SK-N-SH (cell line): ENCODE results near the gene WDR7.

Source experiments
- CHD2 ChIP-seq: fragments of 150-350 bp; IDR thresholded peaks from 2 replicates; pipeline ENCODE4 v1.6.1; 2018; ENCODE audit warnings: low read length; ENCODE audit not compliant: partially characterized antibody
- ELF1 ChIP-seq: IDR thresholded peaks from 2 replicates; pipeline ENCODE4 v1.4.0; 2012
- FOXM1 ChIP-seq: IDR thresholded peaks from 2 replicates; pipeline ENCODE4 v1.4.0; 2012; ENCODE audit warnings: low read depth, mild to moderate bottlenecking
- POLR2AphosphoS5 ChIP-seq: IDR thresholded peaks from 2 replicates; pipeline ENCODE4 v1.6.1; 2012; ENCODE audit warnings: low read depth, low read length
- RAD21 ChIP-seq: IDR thresholded peaks from 2 replicates; pipeline ENCODE4 v1.6.1; 2012; ENCODE audit warnings: mild to moderate bottlenecking, low read length
- TF ChIP-seq, protein P1 (sequence below): fragments of 200-600 bp; sonication (generic); IDR thresholded peaks from 2 replicates; pipeline ENCODE4 v1.6.1; 2017; ENCODE audit warnings: antibody characterized with exemption, mild to moderate bottlenecking, moderate library complexity

GRCh38 chr18:56721491-56721890 is 70.3 kb downstream of the WDR7 start:
- no peak for TF ChIP-seq ELF1
- no peak for TF ChIP-seq CHD2
- TF ChIP-seq POLR2AphosphoS5 = no peak
- TF ChIP-seq RAD21 = no peak
- TF ChIP-seq FOXM1 = no peak
- TF ChIP-seq, protein P1, sequence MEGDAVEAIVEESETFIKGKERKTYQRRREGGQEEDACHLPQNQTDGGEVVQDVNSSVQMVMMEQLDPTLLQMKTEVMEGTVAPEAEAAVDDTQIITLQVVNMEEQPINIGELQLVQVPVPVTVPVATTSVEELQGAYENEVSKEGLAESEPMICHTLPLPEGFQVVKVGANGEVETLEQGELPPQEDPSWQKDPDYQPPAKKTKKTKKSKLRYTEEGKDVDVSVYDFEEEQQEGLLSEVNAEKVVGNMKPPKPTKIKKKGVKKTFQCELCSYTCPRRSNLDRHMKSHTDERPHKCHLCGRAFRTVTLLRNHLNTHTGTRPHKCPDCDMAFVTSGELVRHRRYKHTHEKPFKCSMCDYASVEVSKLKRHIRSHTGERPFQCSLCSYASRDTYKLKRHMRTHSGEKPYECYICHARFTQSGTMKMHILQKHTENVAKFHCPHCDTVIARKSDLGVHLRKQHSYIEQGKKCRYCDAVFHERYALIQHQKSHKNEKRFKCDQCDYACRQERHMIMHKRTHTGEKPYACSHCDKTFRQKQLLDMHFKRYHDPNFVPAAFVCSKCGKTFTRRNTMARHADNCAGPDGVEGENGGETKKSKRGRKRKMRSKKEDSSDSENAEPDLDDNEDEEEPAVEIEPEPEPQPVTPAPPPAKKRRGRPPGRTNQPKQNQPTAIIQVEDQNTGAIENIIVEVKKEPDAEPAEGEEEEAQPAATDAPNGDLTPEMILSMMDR = no peak
